ENCODE measurements around the gene PALLD. TPM values are rescaled to one million over a fixed set of nuclear protein-coding genes. Genes with fewer than 3 reads are reported as not detected.

Gene PALLD
- total RNA-seq, 1 experiment from 2014 or later, result 23.7 TPM

DNA sequence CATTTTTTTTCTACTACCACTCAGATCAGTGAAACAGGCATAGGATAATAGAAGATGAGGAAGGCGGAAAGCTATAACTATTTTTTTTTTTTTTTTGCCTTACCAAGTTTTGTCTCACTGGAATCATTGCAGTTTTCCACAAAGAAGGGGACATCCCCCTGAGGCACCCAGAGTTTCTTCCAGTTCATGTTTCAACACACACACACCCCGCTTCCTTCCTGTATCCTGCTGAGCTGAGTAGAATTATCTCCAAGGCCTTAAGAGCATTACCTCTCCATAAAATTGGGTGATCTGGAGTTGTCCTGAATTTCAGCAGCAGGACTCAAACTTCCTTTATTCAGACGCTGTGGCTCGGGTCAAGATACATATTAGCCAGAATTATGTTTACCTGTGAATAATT lies 111.9 kb downstream of the PALLD start:
- ChIA-PET CTCF (interaction anchor here (0.8 to 1.0 kb wide), 2 partner anchors 23 to 313 kb away, joined by 3 read pairs; no protein-coding TSS in a partner anchor), POLR2A (no interaction called here)
- Mint-ChIP-seq H3K27me3 (ENCODE audit: low read depth) (no peaks in the 10 kb centered on the region), H3K4me3 (no peak overlapping the region), H3K4me1 (peaks cover 42% of the 10 kb centered on the region), H3K27ac (no peak overlapping the region), H3K36me3 (no peaks in the 10 kb centered on the region), H3K9me3 (peaks cover 6% of the 10 kb centered on the region)
- TF ChIP-seq, protein P1, sequence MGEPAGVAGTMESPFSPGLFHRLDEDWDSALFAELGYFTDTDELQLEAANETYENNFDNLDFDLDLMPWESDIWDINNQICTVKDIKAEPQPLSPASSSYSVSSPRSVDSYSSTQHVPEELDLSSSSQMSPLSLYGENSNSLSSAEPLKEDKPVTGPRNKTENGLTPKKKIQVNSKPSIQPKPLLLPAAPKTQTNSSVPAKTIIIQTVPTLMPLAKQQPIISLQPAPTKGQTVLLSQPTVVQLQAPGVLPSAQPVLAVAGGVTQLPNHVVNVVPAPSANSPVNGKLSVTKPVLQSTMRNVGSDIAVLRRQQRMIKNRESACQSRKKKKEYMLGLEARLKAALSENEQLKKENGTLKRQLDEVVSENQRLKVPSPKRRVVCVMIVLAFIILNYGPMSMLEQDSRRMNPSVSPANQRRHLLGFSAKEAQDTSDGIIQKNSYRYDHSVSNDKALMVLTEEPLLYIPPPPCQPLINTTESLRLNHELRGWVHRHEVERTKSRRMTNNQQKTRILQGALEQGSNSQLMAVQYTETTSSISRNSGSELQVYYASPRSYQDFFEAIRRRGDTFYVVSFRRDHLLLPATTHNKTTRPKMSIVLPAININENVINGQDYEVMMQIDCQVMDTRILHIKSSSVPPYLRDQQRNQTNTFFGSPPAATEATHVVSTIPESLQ (CRISPR knock-in tag; IDR thresholded peaks at IDR 0.05), result no peak
- TF ChIP-seq ZNF396 (CRISPR knock-in tag; IDR thresholded peaks at IDR 0.05; ENCODE audit: borderline replicate concordance) (no peak), TEAD1 (CRISPR knock-in tag; IDR thresholded peaks at IDR 0.05) (no peak), SP1 (CRISPR knock-in tag; conservative IDR thresholded peaks at IDR 0.05) (no peak), ZNF317 (CRISPR knock-in tag; IDR thresholded peaks at IDR 0.05; ENCODE audit: borderline replicate concordance, low read depth) (no peak), HMGA2 (CRISPR knock-in tag; IDR thresholded peaks at IDR 0.05) (no peak), NFYB (CRISPR knock-in tag; conservative IDR thresholded peaks at IDR 0.05; ENCODE audit: low read depth) (no peak)
- TF ChIP-seq, protein P2, sequence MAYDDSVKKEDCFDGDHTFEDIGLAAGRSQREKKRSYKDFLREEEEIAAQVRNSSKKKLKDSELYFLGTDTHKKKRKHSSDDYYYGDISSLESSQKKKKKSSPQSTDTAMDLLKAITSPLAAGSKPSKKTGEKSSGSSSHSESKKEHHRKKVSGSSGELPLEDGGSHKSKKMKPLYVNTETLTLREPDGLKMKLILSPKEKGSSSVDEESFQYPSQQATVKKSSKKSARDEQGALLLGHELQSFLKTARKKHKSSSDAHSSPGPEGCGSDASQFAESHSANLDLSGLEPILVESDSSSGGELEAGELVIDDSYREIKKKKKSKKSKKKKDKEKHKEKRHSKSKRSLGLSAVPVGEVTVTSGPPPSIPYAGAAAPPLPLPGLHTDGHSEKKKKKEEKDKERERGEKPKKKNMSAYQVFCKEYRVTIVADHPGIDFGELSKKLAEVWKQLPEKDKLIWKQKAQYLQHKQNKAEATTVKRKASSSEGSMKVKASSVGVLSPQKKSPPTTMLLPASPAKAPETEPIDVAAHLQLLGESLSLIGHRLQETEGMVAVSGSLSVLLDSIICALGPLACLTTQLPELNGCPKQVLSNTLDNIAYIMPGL (CRISPR knock-in tag; IDR thresholded peaks at IDR 0.05), result no peak
- TF ChIP-seq, protein P3, sequence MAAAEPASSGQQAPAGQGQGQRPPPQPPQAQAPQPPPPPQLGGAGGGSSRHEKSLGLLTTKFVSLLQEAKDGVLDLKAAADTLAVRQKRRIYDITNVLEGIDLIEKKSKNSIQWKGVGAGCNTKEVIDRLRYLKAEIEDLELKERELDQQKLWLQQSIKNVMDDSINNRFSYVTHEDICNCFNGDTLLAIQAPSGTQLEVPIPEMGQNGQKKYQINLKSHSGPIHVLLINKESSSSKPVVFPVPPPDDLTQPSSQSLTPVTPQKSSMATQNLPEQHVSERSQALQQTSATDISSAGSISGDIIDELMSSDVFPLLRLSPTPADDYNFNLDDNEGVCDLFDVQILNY (CRISPR knock-in tag; IDR thresholded peaks at IDR 0.05), result no peak
- TF ChIP-seq, protein P4, sequence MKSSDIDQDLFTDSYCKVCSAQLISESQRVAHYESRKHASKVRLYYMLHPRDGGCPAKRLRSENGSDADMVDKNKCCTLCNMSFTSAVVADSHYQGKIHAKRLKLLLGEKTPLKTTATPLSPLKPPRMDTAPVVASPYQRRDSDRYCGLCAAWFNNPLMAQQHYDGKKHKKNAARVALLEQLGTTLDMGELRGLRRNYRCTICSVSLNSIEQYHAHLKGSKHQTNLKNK (CRISPR knock-in tag; IDR thresholded peaks at IDR 0.05), result no peak
- TF ChIP-seq, protein P5, sequence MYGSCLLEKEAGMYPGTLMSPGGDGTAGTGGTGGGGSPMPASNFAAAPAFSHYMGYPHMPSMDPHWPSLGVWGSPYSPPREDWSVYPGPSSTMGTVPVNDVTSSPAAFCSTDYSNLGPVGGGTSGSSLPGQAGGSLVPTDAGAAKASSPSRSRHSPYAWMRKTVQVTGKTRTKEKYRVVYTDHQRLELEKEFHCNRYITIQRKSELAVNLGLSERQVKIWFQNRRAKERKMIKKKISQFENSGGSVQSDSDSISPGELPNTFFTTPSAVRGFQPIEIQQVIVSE (CRISPR knock-in tag; IDR thresholded peaks at IDR 0.05; ENCODE audit: borderline replicate concordance), result no peak
- ATAC-seq (no peak), DNase-seq (ENCODE audit: low spot score) (no peak)

DNA sequence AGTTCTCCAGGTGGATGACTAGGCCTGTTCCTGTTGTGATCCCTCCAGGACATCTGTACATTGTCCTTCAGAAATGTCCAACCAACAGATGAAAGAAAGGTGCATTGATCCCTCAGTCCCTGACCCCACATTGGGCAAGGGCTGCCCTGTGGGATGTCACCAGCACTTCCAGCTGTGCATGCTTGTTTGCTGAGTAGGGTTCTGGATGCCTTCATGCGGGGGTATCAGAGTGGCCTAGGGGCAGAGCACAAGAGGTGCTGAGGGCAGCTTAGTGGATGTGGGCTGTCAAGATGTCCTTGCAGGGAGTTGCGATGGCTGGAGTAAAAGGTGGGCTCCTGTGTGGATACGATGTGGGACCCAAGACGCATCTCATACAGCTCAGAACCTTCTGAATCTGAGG lies 112.5 kb downstream of the PALLD start:
- no peaks in the 10 kb centered on the region for H3K27me3 Mint-ChIP-seq (ENCODE audit: low read depth)
- no peak overlapping the region for H3K4me3 Mint-ChIP-seq
- TF ChIP-seq FOXP1 (CRISPR knock-in tag; IDR thresholded peaks at IDR 0.05; ENCODE audit: borderline replicate concordance), result no peak
- no peak for TF ChIP-seq ZNF138 (CRISPR knock-in tag; conservative IDR thresholded peaks at IDR 0.05)
- H3K4me1 Mint-ChIP-seq, result peaks cover 39% of the 10 kb centered on the region
- ATAC-seq (no peak), DNase-seq (ENCODE audit: low spot score) (no peak)
- peaks cover 6% of the 10 kb centered on the region for H3K9me3 Mint-ChIP-seq
- no peaks in the 10 kb centered on the region for H3K36me3 Mint-ChIP-seq
- ChIA-PET POLR2A (no interaction called here), CTCF (interaction anchor here (0.6 kb wide), 1 partner anchor 223 kb away, joined by 4 read pairs; no protein-coding TSS in a partner anchor)
- H3K27ac Mint-ChIP-seq, result no peak overlapping the region

DNA sequence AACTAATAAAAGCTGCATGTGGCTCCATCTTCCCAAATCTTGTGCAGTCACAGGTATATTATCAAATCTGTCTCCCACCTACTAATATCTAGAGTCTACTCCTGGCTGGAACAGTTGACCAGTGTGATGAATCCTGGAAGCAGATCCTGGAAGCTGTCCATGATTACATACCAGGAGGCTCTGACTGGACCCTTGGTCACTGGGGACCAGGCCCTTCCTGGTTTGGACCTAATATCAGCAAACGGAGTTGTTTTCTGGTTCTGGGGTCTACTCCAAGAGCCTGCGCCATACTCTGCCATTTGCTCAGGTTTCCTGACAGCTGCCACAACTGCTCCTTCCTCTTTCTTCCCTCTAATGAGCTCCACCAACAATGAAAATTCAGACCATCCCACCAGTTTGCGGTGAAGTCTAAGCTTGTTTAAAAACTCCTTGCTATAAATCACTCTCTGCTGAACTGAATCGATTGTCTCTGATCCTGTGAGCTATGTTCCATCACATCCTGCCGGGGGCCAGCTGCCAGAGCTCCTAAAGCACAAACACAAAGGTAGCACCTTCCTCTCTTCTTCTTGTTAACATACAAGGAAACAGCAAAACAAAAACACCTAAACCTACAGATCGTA lies 114.2 kb downstream of the PALLD start:
- TF ChIP-seq ZBTB21 (CRISPR knock-in tag; IDR thresholded peaks at IDR 0.05; ENCODE audit: borderline replicate concordance) (no peak), JUN (CRISPR knock-in tag; IDR thresholded peaks at IDR 0.05) (no peak), TEAD1 (CRISPR knock-in tag; IDR thresholded peaks at IDR 0.05) (no peak), ZNF232 (CRISPR knock-in tag; IDR thresholded peaks at IDR 0.05) (no peak), ZNF423 (CRISPR knock-in tag; IDR thresholded peaks at IDR 0.05) (no peak)
- ATAC-seq (no peak), DNase-seq (ENCODE audit: low spot score) (no peak)
- Mint-ChIP-seq H3K9me3 (peaks cover 6% of the 10 kb centered on the region), H3K4me1 (peaks cover 48% of the 10 kb centered on the region), H3K27me3 (ENCODE audit: low read depth) (no peaks in the 10 kb centered on the region), H3K4me3 (no peak overlapping the region), H3K27ac (no peak overlapping the region), H3K36me3 (no peaks in the 10 kb centered on the region)
- ChIA-PET POLR2A (no interaction called here), CTCF (interaction anchor here (1.1 kb wide), 1 partner anchor 311 kb away, joined by 4 read pairs; no protein-coding TSS in a partner anchor)

All from WTC11 (cell line).